IPS-NIHi11 (cell line): ENCODE results near the gene SERPINA4.
A peak's percentile ranks its signal among the peaks of the same experiment; 100 is the strongest.
"Not testable (repeated sequence)": the region's sequence is repeated elsewhere in the genome, so short reads cannot be mapped to it uniquely, and the experiment has no call there.

Experiments used
- DNase-seq: peaks from one replicate; pipeline ENCODE4 v3.0.0; 2012; ENCODE audit warnings: mixed read lengths, low spot score

The SERPINA4 gene

DNA sequence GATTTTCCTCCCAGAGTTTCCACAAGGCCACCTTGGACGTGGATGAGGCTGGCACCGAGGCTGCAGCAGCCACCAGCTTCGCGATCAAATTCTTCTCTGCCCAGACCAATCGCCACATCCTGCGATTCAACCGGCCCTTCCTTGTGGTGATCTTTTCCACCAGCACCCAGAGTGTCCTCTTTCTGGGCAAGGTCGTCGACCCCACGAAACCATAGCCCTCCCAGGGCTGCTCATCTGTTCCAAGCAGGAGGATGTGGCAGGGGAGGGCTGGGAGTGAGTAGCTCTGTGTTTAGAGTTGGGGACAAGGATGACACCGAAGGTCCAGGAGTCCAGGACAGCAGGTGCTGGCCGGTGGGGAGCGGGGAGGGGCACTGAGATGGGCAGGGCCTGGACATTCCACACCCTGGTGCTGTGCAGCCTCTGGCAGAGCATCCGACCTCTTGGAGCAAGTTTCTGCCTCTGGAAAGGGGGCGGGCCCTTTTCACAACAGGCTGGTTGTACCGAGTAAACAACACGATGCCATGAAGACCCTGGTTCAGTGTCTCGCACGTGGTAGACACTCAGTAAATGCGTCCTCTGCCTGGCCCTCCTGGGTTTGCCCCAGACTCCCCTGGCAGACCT lies 8.2 kb downstream of the SERPINA4 start:
- no peak for DNase-seq

- no peak for DNase-seq
These were observed 8.8 kb downstream of the SERPINA4 start for GRCh38 chr14:94570002-94570400.

GRCh38 chr14:94570440-94570839 lies 9.2 kb downstream of the SERPINA4 start:
- DNase-seq, result no peak

GRCh38 chr14:94571395-94571794 lies 10.2 kb downstream of the SERPINA4 start:
- DNase-seq, result no peak

- no peak for DNase-seq
These were observed 10.7 kb downstream of the SERPINA4 start for GRCh38 chr14:94571950-94572349.

DNA sequence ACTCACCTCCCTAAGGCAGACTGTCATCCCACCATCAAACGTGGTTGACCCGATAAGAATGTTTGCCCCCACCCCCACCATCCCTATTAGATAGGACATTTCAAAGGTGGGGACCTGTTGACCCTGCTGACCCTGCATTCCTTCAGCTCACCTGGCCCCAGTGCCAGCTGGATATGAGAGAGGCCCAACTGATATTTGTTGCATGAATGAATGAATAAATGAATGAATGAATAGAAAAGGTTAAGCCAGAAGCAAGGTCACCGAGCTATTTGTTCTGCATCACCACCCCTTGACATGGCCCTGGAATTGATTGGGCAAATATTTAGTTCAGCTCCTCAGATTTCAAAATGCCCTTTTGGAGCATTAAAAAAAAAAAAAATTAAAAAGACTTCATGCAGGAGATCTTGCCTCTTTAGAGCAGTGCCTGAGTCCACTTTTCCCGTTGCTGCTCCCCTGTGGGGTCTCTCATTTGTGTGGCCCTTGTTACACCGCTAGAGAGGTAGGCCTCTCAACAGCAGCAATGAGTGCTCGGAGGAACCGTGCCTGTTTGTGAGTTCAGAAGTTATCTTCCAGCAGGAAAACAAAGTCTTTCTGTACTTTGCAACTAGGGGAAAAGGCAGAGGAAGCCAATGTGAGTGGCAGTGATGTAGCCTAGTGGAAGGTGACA lies 11.5 kb downstream of the SERPINA4 start:
- DNase-seq, result no peak

DNA sequence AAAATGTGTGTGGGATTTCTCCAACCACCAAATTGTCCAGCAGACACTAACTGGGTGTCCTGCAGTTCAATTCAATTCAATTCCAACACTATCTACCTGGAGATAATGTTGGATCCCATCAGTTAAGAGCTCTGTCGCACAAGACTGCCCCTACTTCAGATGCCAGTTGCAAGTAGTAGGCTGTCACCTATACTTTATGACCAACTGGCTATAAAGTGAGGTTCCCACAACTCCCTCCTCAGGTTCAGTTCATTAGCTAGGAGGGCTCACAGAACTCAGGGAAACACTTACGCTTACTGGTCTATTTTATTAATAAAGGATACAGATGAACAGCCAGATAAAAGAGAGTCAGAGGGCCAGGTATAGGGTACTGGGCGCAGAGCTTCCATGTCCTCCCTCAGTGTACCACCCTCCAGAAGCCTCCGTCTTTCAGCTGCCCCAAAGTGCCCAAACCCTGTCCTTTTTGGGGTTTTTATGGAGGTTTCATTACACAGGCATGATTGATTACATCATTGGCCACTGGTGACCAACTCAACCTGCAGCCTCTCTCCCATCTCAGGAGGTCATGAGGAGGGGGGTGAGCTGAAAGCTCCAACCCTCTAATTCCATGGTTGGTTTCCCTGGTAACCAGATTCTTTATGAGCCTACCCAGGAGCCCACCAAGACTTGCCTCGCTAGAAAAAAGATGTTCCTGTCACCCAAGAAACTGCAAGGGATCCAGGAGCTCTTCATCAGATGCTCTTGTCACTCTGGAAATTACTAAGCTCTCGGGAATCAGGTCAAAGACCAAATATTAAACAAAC lies 12.4 kb downstream of the SERPINA4 start:
- DNase-seq, result no peak

GRCh38 chr14:94574336-94574735 lies 13.1 kb downstream of the SERPINA4 start:
- no peak for DNase-seq

DNA sequence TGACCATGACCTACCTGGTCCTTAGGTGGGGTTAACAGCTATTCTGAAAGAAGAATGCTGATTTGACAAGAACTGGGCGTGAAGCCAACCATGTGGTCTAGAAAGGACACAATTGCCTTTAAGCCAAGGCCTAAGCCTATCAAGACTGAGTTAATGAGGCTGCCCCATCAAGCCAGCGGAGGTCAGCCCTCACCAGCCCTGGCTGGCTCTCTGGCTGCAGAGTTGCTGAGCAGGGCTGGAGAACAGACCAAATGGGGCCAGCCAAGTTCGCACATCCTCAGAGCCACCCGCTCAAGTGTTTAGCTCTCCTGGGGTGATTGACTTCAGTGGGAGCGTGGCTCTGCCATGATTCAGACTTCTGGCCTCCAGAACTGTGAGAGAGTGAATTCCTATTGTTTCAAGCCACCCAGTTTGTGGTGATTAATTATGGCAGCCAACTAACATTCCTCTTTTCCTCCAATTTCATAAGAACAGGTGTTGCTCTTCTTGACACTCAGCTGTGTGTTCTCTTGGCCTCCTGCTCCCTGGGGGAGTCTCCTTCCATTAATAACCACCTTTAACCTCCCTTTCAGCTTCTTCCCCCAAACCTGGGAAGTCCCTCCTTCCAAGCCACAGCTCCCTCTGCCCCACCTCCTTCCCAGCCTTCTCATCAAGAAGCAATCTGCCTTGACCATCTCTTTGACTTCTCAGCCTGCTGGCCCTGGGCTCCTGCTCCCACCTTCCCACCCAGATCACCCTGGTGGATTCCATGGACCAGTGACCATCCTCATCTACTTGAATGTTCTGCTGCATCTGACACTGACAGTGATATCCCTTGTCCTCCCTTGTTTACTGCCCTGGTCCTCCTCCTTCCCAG lies 14.7 kb downstream of the SERPINA4 start:
- DNase-seq, result no peak

DNA sequence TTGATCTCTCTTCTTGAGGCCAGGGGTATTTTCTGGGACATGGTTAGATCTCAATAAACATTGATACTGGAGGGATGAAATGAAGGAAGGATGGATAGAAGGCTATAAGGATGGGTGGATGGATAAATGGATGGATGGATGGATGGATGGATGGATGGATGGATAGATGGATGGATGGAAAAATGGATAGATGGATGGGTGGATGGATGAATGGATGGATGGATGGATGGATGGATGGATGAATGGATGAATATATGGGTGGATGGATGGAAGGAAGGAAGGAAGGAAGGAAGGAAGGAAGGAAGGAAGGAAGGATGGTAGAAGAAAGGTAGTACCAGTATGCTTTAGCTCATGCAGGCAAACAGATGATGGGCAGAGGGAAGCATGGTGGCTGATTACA lies 16.2 kb downstream of the SERPINA4 start:
- not testable (repeated sequence) for DNase-seq

DNA sequence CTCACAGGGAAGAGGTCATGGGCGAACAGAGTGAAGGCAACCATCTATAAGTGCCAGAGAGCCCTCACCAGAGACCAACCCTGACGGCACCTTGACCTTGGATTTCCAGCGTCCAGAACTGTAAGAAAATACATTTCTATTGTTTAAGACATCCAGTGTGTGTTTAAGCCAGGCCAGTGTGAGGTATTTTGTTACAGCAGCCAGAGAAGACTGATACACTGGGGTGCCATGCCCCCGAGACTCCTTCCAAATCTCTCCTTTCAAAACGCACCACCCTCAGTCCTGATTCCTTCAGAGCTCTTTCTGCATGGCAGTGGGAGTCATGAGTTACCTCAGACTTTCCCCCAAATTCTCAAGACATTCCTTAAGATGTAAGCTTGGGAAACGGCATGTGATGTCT lies 17.5 kb downstream of the SERPINA4 start:
- DNase-seq, result no peak

GRCh38 chr14:94581127-94581999 lies 20.1 kb downstream of the SERPINA4 start, which contains the start of gene SERPINA5:
Gene SERPINA5 (plus strand): TSS chr14:94581426. CDS start chr14:94587363, 5,937 bp downstream.
- DNase-seq, result peak; percentile 79

GRCh38 chr14:94582199-94582750 lies 21.0 kb downstream of the SERPINA4 start:
- no peak for DNase-seq

DNA sequence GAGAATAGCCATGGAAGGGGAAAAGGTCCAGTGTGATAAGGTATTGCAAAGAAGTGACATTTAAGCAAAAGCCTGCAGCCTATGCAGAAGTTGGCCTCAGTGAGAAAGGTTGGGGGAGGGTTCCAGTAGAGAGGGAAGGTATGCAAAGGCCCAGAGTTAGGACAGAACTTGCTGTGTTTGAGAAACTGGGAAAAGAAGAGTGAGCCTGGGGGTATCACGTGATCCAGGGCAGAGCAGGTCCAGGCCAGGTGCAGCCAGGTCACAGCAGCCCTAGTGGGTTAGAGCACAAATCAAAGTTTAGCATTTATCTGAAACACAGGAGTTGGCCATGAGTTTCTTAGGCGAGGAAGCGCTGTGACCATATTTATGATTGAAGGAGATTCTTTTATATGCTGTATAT lies 21.6 kb downstream of the SERPINA4 start:
- no peak for DNase-seq

DNA sequence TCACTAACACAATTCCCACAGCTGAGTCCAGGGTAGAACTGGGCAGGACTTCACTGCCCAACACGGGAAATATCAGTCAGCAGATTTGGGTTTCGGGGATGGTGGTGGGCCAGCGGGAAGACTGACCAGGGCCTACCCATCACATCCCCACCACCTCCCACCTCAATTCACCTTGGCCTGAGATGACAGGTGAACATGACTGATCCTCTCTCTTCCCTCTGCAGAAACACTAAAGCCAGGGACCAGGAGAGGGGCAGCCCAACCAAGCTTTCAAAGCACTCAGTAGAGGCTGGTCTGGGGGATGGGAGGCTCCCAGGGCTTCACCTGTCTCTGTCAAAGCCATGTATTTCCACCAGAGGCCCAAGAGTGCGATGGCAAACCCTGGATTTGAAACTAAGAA lies 22.3 kb downstream of the SERPINA4 start:
- no peak for DNase-seq

DNA sequence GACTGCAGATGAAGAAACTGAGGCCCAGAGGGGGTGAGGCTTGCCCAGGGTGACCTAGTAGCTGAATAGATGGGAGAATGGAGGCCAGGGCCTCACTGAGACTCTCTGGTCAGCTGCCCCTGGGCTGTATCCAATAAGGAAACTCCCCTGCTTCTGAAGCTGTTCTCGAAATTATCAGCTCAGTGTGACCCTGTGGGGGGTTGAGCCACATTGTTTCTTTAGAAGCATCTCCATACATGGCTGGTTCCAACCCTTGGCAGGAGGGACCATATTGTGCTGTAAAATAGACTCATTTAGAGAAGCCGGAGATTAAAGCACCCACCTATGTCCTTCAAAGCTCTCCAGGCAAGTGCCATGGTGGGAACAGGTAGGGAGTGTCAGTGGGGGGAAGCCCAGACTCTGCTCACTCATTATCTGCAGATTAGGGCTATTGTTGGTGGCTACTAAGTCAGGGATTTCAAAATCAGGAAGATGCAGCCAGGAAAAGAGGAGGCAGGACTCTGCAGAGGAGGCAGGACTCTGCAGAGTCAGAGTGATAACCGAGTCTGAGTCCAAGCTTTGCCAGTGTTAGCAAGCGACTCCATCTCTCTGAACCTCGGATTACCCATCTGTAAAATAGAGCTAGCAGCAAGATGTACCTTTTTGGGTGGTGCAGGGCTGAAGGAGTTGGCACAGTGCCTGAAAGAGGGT lies 23.5 kb downstream of the SERPINA4 start:
- no peak for DNase-seq

- DNase-seq, result no peak
These were observed 25.4 kb downstream of the SERPINA4 start for GRCh38 chr14:94586635-94587034.

DNA sequence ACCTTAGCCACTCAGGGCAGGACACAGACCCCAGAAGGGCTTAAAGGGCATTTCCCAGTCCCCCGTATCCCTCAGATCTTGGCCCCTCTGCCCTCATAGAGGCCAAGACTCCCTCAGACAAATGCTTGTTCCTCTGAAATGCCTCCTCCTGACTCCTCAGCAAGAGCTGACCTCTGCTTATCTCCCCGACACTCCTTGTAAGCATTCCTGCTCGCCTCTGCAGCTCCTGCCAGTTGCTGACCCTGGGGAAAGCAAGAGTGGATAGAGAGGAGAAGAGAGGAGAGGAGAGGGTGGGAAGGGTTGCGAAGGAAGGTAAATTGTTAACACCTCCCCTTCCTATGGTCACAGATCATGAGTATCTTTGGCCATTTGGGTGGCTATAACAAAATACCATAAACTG lies 27.1 kb downstream of the SERPINA4 start:
- DNase-seq, result no peak

DNA sequence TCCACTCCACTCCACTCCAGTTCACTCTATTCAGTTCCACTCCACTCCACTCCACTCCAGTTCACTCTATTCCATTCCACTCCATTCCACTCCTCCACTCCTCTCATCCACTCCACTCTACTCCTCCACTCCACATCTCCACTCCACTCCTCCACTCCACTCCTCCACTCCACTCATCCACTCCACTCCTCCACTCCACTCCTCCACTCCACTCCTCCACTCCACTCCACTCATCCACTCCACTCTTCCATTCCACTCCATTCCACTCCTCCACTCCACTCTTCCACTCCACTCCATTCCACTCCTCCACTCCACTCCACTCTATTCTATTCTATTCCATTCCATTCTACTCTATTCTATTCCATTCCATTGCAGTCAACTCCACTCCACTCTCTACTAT lies 29.8 kb downstream of the SERPINA4 start:
- DNase-seq, result no peak

- no peak for DNase-seq
These were observed 30.6 kb downstream of the SERPINA4 start for GRCh38 chr14:94591871-94592270.
